GM23248 (cell line): ENCODE data around the gene HOXD13.

Experiments
- EZH2 ChIP-seq: fragments of 200-600 bp; sonication (generic); IDR thresholded peaks from 2 replicates; pipeline ENCODE4 v1.6.1; 2018; ENCODE audit warnings: antibody characterized with exemption, mild to moderate bottlenecking; ENCODE audit not compliant: insufficient read depth, poor library complexity, severe bottlenecking
- EZH2phosphoT487 ChIP-seq: fragments of 200-600 bp; sonication (generic); IDR thresholded peaks from 2 replicates; pipeline ENCODE4 v1.6.1; 2018; ENCODE audit warnings: antibody characterized with exemption, moderate library complexity, mild to moderate bottlenecking, low read depth; ENCODE audit not compliant: insufficient read depth

DNA sequence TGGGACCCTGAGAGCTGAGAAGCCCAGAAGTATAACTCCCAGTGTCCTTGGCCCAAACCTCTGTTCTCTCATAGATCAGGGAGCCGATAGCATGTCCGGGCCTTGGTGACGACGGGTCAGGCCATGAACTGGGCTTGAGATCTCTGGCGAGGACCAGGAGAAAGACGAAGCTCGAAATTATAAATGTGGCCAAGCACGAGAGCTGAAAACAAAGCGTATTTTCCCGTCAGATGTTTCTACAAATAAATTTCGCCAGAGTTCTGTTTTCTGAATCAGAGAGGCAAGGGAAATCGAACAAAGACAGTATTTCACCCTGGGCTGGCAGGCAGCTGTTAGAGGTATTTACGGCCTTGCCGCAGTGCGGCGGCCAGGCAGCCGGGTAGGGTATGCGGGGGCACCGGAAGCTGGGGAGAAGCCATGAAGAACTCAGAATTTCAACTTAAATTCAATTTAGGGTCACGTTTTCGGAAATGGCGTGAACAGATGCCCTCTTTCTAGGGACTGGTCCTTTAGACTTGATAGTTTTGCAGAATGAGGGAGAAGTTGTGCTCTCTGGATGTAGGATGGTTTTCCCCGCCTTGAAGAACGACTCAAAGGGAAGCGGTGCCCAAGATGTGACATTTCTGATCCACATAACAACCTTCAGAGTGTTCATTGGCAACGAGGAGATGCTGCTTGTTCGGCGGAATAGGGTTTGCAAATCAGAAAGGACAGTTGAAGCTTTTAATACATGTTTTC lies 46.6 kb downstream of the HOXD13 start:
- TF ChIP-seq EZH2 (no peak), EZH2phosphoT487 (no peak)
